DOHH2 (cell line): ENCODE data around the gene RAD51B.

Experiments
- EZH2phosphoT487 ChIP-seq: fragments of 200-600 bp; sonication (generic); IDR thresholded peaks from 2 replicates; pipeline ENCODE4 v1.6.1; 2017; ENCODE audit warnings: borderline replicate concordance, mild to moderate bottlenecking, antibody characterized with exemption, low read length, moderate library complexity, mixed read lengths
- TF ChIP-seq, protein P1 (sequence below): fragments of 200-600 bp; sonication (generic); IDR thresholded peaks from one replicate; pipeline ENCODE4 v1.5.1; 2014; ENCODE audit warnings: antibody characterized with exemption, mild to moderate bottlenecking, low read depth, low read length; ENCODE audit not compliant: poor library complexity, severe bottlenecking

GRCh38 chr14:68530443-68530842, 710.9 kb downstream of the RAD51B start:
- TF ChIP-seq, protein P1, sequence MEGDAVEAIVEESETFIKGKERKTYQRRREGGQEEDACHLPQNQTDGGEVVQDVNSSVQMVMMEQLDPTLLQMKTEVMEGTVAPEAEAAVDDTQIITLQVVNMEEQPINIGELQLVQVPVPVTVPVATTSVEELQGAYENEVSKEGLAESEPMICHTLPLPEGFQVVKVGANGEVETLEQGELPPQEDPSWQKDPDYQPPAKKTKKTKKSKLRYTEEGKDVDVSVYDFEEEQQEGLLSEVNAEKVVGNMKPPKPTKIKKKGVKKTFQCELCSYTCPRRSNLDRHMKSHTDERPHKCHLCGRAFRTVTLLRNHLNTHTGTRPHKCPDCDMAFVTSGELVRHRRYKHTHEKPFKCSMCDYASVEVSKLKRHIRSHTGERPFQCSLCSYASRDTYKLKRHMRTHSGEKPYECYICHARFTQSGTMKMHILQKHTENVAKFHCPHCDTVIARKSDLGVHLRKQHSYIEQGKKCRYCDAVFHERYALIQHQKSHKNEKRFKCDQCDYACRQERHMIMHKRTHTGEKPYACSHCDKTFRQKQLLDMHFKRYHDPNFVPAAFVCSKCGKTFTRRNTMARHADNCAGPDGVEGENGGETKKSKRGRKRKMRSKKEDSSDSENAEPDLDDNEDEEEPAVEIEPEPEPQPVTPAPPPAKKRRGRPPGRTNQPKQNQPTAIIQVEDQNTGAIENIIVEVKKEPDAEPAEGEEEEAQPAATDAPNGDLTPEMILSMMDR: no peak
- no peak for TF ChIP-seq EZH2phosphoT487
